ENCODE results near the gene POLR2E. TPM values are rescaled to one million over a fixed set of nuclear protein-coding genes. Genes with fewer than 3 reads are reported as not detected.

Gene POLR2E
- total and polyA plus RNA-seq, 2 donors (not counting 1 experiment from before 2014, with no cell fraction given): 103 to 121 TPM

DNA sequence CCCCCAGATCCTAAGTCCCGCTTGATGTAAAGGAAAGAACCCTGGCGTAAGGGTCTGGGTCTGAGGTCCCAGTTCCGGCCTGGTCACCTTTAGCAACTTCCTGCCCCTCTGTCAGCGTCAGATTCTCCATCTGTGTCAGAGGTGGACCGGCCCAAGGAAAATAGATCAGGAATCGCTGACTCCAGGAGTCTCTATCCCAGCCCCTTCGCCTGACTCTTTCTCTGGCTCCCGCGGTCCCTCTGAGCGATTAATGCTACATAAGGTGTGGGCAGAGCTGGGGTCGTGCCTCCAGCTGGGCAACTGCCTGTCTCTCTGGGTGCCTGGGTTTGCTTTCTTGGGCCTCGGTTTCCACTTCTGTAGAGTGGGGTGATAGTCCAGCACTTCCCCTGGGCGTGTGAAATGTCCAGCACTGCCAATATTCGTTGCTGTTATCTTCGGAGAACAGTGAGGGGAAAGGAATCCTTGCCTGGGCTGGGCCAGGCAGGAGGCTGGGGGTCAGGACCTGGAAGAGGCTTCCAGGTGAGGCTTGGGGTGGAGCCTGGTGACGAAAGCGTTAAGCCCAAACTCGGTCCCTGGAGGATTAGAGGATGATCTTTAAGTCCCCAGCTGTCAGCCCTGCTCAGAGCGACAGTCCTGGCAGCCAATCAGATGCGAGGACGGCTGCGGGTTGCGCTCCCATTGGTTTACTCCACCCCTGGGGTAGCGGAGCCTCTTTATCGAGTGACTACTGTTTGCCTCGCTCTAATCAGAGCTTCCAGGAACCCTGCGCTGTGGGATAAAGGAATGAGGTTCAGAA lies 54.5 kb downstream of the POLR2E start:
- H3K4me1 ChIP-seq (ENCODE audit: control insufficient read depth in 2 of 2, insufficient read depth in 2 of 2, low read length in 2 of 2): peaks cover 39 to 60% of the 10 kb centered on the region in 2 donors
- peaks cover 0 to 4% (median 0%) of the 10 kb centered on the region in 3 donors for H3K9me3 ChIP-seq (ENCODE audit: control extremely low read depth in 1 of 3, control insufficient read depth in 2 of 3, insufficient read depth in 1 of 3, low read length in 2 of 3)
- peak overlapping the region; percentile 85 for H3K9ac ChIP-seq (ENCODE audit: low read length)
- peaks cover 0 to 48% of the 10 kb centered on the region in 2 experiments for H3K36me3 ChIP-seq (replicated peaks in 1 of 2; ENCODE audit: control extremely low read depth in 1 of 2, control insufficient read depth in 1 of 2, extremely low read depth in 1 of 2, insufficient read depth in 2 of 2, low read length in 1 of 2)
- peak overlapping the region; percentile 21 to 40 for H3K27ac ChIP-seq (ENCODE audit: low read length in 2 of 2)
- H4K20me1 ChIP-seq (ENCODE audit: control insufficient read depth, insufficient read depth, low read length, poor library complexity, severe bottlenecking): peaks cover 62% of the 10 kb centered on the region
- intact Hi-C loops (cut with micrococcal nuclease): loop anchor here (1.0 kb wide), 2 partner anchors 19 to 63 kb away; partner anchors contain the start of genes GPX4, RNU6-2 and TMEM259
- H3K79me2 ChIP-seq (ENCODE audit: control insufficient read depth, insufficient read depth, low read length): peaks cover 48% of the 10 kb centered on the region
- Mint-ChIP-seq H3K9me3 (ENCODE audit: insufficient read depth) (no peaks in the 10 kb centered on the region), H3K4me3 (peak overlapping the region; percentile 97), H3K27me3 (no peaks in the 10 kb centered on the region), H3K4me1 (peaks cover 50% of the 10 kb centered on the region), H3K27ac (peak overlapping the region; percentile 99)
- no peak for TF ChIP-seq EZH2 (IDR thresholded peaks at IDR 0.05; ENCODE audit: borderline replicate concordance, insufficient read depth, low read depth, low read length, poor library complexity, severe bottlenecking)
- TF ChIP-seq, protein P1, sequence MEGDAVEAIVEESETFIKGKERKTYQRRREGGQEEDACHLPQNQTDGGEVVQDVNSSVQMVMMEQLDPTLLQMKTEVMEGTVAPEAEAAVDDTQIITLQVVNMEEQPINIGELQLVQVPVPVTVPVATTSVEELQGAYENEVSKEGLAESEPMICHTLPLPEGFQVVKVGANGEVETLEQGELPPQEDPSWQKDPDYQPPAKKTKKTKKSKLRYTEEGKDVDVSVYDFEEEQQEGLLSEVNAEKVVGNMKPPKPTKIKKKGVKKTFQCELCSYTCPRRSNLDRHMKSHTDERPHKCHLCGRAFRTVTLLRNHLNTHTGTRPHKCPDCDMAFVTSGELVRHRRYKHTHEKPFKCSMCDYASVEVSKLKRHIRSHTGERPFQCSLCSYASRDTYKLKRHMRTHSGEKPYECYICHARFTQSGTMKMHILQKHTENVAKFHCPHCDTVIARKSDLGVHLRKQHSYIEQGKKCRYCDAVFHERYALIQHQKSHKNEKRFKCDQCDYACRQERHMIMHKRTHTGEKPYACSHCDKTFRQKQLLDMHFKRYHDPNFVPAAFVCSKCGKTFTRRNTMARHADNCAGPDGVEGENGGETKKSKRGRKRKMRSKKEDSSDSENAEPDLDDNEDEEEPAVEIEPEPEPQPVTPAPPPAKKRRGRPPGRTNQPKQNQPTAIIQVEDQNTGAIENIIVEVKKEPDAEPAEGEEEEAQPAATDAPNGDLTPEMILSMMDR (IDR thresholded peaks at IDR 0.05): no peak
- no peaks in the 10 kb centered on the region for H3K27me3 ChIP-seq (replicated peaks in 1 of 4; ENCODE audit: control extremely low read depth in 1 of 4, control insufficient read depth in 3 of 4, insufficient read depth in 4 of 4, low read length in 3 of 4)
- POLR2A ChIA-PET: interaction anchor here (0.6 to 6.8 kb wide), 21 partner anchors 13 to 307 kb away, joined by 3 to 91 read pairs (median 7); partner anchors contain the start of genes ARHGAP45, CNN2, GPX4 and RNU6-2
- CTCF ChIA-PET: interaction anchor here (0.6 to 4.5 kb wide), 10 partner anchors 13 to 204 kb away, joined by 3 to 35 read pairs (median 4); partner anchors contain the start of genes ARHGAP45, CNN2 and WDR18
- H3K4me3 ChIP-seq (ENCODE audit: control extremely low read depth in 1 of 5, extremely low read depth in 1 of 5, insufficient read depth in 1 of 5, low read depth in 2 of 5, low read length in 4 of 5): peak overlapping the region; percentile 69 to 90 (median 75)
- H3K4me2 ChIP-seq (replicated peaks; ENCODE audit: low read depth, low read length, poor library complexity, severe bottlenecking): peak overlapping the region; percentile 92
- peak; percentile 94 for DNase-seq
- ATAC-seq (ENCODE audit: low read depth): peak; percentile 51
- 4% methylated on average over 27 of the region's 27 CpGs for WGBS (ENCODE audit: insufficient coverage)
- peak overlapping the region; percentile 60 for H2AFZ ChIP-seq (ENCODE audit: insufficient read depth, low read depth, low read length, poor library complexity, severe bottlenecking)

Data from B cell (primary cell).